Activated CD8-positive, alpha-beta memory T cell treated with anti-CD3 and anti-CD28 coated beads for 4 hours (primary cell): ENCODE data around the gene MYRF.

Source experiments
- DNase-seq, 2 donors: peaks; one replicate each; pipeline ENCODE4 v3.0.0-alpha.2; 2020; ENCODE audit warnings: low read depth in 2 of 2

MYRF gene

GRCh38 chr11:61776561-61777075 lies 24.2 kb downstream of the MYRF start:
- no peak for DNase-seq

- peak; percentile 29 to 45 for DNase-seq
These were observed 25.0 kb downstream of the MYRF start for GRCh38 chr11:61777234-61778090.

- DNase-seq, result no peak
These were observed 26.0 kb downstream of the MYRF start for GRCh38 chr11:61778357-61778886.

- no peak for DNase-seq
These were observed 26.6 kb downstream of the MYRF start for GRCh38 chr11:61778920-61779650.

- DNase-seq, result no peak
These were observed 27.5 kb downstream of the MYRF start for GRCh38 chr11:61779666-61780525.

GRCh38 chr11:61780581-61781162 lies 28.2 kb downstream of the MYRF start:
- DNase-seq, result no peak

- no peak for DNase-seq
These were observed 29.1 kb downstream of the MYRF start for GRCh38 chr11:61781585-61781984.

GRCh38 chr11:61782299-61782698 lies 29.9 kb downstream of the MYRF start:
- DNase-seq, result no peak

GRCh38 chr11:61782841-61783240 lies 30.4 kb downstream of the MYRF start:
- no peak for DNase-seq

- no peak for DNase-seq
These were observed 31.5 kb downstream of the MYRF start for GRCh38 chr11:61783717-61784505.

- no peak for DNase-seq
These were observed 32.0 kb downstream of the MYRF start for GRCh38 chr11:61784506-61784805.

GRCh38 chr11:61785837-61786402 lies 33.5 kb downstream of the MYRF start:
- DNase-seq, result no peak

GRCh38 chr11:61787928-61788491 lies 35.6 kb downstream of the MYRF start:
- no peak for DNase-seq

- no peak for DNase-seq
These were observed 39.4 kb downstream of the MYRF start for GRCh38 chr11:61791737-61792309.

GRCh38 chr11:61792310-61793082 lies 40.1 kb downstream of the MYRF start, which contains the start of the genes FEN1 and TMEM258:
TSS of gene FEN1 (plus strand) at chr11:61792911. CDS start at chr11:61795362, 2,451 bp downstream.
TSS of gene TMEM258 (minus strand) at chr11:61792599. CDS start at chr11:61792558, 41 bp downstream.
- DNase-seq, result peak; percentile 62 to 80

GRCh38 chr11:61793083-61793828 lies 40.8 kb downstream of the MYRF start:
- no peak for DNase-seq

- DNase-seq, result no peak
These were observed 41.4 kb downstream of the MYRF start for GRCh38 chr11:61793829-61794204.

GRCh38 chr11:61794579-61794978 lies 42.1 kb downstream of the MYRF start:
- DNase-seq, result no peak
